ENCODE results near the gene GABRB2. TPM values are rescaled to one million over a fixed set of nuclear protein-coding genes. Genes with fewer than 3 reads are reported as not detected.

GABRB2 gene
- total RNA-seq, 1 donor from 2014 or later: 2.5 TPM

- Mint-ChIP-seq H3K4me3 (no peak overlapping the region), H3K27ac (no peak overlapping the region), H3K4me1 (ENCODE audit: unreplicated experiment) (no peaks in the 10 kb centered on the region), H3K27me3 (no peaks in the 10 kb centered on the region), H3K36me3 (no peaks in the 10 kb centered on the region), H3K9me3 (no peaks in the 10 kb centered on the region)
- TF ChIP-seq, protein P1, sequence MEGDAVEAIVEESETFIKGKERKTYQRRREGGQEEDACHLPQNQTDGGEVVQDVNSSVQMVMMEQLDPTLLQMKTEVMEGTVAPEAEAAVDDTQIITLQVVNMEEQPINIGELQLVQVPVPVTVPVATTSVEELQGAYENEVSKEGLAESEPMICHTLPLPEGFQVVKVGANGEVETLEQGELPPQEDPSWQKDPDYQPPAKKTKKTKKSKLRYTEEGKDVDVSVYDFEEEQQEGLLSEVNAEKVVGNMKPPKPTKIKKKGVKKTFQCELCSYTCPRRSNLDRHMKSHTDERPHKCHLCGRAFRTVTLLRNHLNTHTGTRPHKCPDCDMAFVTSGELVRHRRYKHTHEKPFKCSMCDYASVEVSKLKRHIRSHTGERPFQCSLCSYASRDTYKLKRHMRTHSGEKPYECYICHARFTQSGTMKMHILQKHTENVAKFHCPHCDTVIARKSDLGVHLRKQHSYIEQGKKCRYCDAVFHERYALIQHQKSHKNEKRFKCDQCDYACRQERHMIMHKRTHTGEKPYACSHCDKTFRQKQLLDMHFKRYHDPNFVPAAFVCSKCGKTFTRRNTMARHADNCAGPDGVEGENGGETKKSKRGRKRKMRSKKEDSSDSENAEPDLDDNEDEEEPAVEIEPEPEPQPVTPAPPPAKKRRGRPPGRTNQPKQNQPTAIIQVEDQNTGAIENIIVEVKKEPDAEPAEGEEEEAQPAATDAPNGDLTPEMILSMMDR (conservative IDR thresholded peaks at IDR 0.05): no peak
- no peak for DNase-seq (ENCODE audit: extremely low spot score, unreplicated experiment)
Measured at GRCh38 chr5:161442471-161442870, 104.1 kb downstream of the GABRB2 start.

DNA sequence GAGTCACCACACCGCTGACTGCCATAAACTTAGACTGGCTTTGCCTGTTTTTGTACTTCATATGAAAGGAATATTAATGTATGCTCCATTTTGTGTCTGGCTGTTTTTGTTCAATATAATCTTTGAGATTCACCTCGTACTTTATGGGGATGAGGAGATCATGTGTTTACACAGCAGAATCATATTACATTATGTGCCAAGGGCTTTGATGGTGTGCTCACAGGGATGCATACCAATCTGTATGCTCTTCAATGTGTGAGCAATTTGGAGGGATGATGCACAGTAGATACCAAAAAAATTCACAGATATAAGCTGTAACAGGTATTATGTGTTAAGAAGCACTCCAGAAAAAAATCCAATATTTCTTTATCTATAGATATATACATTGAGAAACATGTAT, 113.7 kb downstream of the GABRB2 start:
- TF ChIP-seq, protein P1 (conservative IDR thresholded peaks at IDR 0.05): no peak
- H3K4me3 Mint-ChIP-seq: no peak overlapping the region
- DNase-seq (ENCODE audit: extremely low spot score, unreplicated experiment): no peak
- no peaks in the 10 kb centered on the region for H3K36me3 Mint-ChIP-seq
- H3K27ac Mint-ChIP-seq: no peak overlapping the region
- no peaks in the 10 kb centered on the region for H3K4me1 Mint-ChIP-seq (ENCODE audit: unreplicated experiment)
- no peaks in the 10 kb centered on the region for H3K27me3 Mint-ChIP-seq
- no peaks in the 10 kb centered on the region for H3K9me3 Mint-ChIP-seq

- no peak overlapping the region for H3K4me3 Mint-ChIP-seq
- TF ChIP-seq, protein P1 (conservative IDR thresholded peaks at IDR 0.05): no peak
- H3K36me3 Mint-ChIP-seq: no peaks in the 10 kb centered on the region
- no peak for DNase-seq (ENCODE audit: extremely low spot score, unreplicated experiment)
- no peaks in the 10 kb centered on the region for H3K27me3 Mint-ChIP-seq
- H3K9me3 Mint-ChIP-seq: no peaks in the 10 kb centered on the region
- no peaks in the 10 kb centered on the region for H3K4me1 Mint-ChIP-seq (ENCODE audit: unreplicated experiment)
- H3K27ac Mint-ChIP-seq: no peak overlapping the region
Measured at GRCh38 chr5:161431963-161432362, 114.6 kb downstream of the GABRB2 start.

DNA sequence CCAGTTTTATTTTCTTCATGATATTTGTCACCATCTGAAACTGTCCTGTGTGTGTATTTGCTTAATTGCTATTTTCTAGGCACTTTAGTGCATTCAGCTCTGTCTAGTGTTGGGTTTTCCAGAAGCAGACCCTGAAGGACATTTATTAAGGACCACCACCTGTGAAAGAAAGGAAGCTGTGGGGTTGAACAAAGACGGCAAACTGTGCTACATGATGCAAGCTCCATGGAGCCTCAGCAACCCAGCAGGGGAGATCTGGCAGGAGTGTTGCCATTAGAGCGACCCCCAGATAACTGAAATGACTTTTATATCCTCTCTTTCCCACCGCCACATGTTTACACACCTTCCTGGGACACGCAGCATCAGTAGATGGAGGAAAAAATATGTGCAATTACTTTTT, 125.5 kb downstream of the GABRB2 start:
- Mint-ChIP-seq H3K36me3 (no peaks in the 10 kb centered on the region), H3K9me3 (no peaks in the 10 kb centered on the region), H3K27me3 (peaks cover 6% of the 10 kb centered on the region)

DNA sequence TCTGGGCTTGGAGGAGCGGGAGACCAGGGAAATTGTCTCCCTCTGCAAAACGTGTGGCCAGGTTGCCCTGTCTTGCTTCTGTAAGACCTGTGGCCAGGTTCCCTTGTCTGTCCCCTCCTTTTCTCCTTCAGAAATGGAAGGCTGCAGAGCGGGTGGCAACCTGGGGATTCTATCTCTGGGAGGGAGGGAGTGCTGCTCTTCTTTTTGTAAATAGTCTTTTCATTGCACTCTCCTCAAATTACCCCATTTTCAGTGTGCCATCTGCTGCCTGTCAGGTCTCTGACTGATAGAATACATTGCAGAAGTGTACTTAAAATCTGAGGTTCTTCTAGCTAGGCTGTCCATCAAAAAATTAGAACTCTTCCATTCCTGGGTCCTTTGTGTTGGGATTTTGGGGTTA, 126.0 kb downstream of the GABRB2 start:
- Mint-ChIP-seq H3K4me3 (no peak overlapping the region), H3K27me3 (peaks cover 6% of the 10 kb centered on the region), H3K36me3 (no peaks in the 10 kb centered on the region), H3K9me3 (no peaks in the 10 kb centered on the region), H3K27ac (no peak overlapping the region), H3K4me1 (ENCODE audit: unreplicated experiment) (no peaks in the 10 kb centered on the region)
- TF ChIP-seq, protein P1 (conservative IDR thresholded peaks at IDR 0.05): no peak
- DNase-seq (ENCODE audit: extremely low spot score, unreplicated experiment): no peak

More for the DNA sequence above, 125.5 kb downstream of the GABRB2 start:
- Mint-ChIP-seq H3K4me1 (ENCODE audit: unreplicated experiment) (no peaks in the 10 kb centered on the region), H3K4me3 (no peak overlapping the region), H3K27ac (no peak overlapping the region)
- no peak for DNase-seq (ENCODE audit: extremely low spot score, unreplicated experiment)
- TF ChIP-seq, protein P1 (conservative IDR thresholded peaks at IDR 0.05): no peak

GRCh38 chr5:161414896-161415295, 131.6 kb downstream of the GABRB2 start:
- H3K9me3 Mint-ChIP-seq: no peaks in the 10 kb centered on the region
- no peaks in the 10 kb centered on the region for H3K27me3 Mint-ChIP-seq
- H3K27ac Mint-ChIP-seq: no peak overlapping the region
- TF ChIP-seq, protein P1 (conservative IDR thresholded peaks at IDR 0.05): no peak
- H3K4me3 Mint-ChIP-seq: no peak overlapping the region
- DNase-seq (ENCODE audit: extremely low spot score, unreplicated experiment): no peak
- no peaks in the 10 kb centered on the region for H3K4me1 Mint-ChIP-seq (ENCODE audit: unreplicated experiment)
- H3K36me3 Mint-ChIP-seq: no peaks in the 10 kb centered on the region

All from type B pancreatic cell (in vitro differentiated cells).